ENCODE measurements around the gene PABPN1L. TPM values are rescaled to one million over a fixed set of nuclear protein-coding genes. Genes with fewer than 3 reads are reported as not detected.

Gene PABPN1L
- total and polyA plus RNA-seq, 9 of the 15 experiments (the other 6 are each of a cell fraction or from before 2014, with no cell fraction given): 0.11 to 0.32 TPM; not detected in 7

GRCh38 chr16:88869673-88869980, 3.2 kb upstream of the PABPN1L start:
- no peak overlapping the region for H2AFZ ChIP-seq (ENCODE audit: low read depth, low read length)
- TF ChIP-seq KLF13 (tag; IDR thresholded peaks at IDR 0.05; ENCODE audit: borderline replicate concordance, low read depth) (no peak), PCBP1 (IDR thresholded peaks at IDR 0.05; ENCODE audit: low read depth, low read length, poor library complexity, severe bottlenecking) (peak; percentile 37), KDM1A (IDR thresholded peaks at IDR 0.05) (no peak), POLR2AphosphoS5 (IDR thresholded peaks at IDR 0.05; ENCODE audit: control insufficient read depth, insufficient read depth, low read depth, low read length) (no peak), DEAF1 (CRISPR knock-in tag; IDR thresholded peaks at IDR 0.05) (no peak), ELF4 (CRISPR knock-in tag; IDR thresholded peaks at IDR 0.05) (no peak), RBM15 (IDR thresholded peaks at IDR 0.05; ENCODE audit: insufficient read depth, low read length) (no peak), POLR2G (IDR thresholded peaks at IDR 0.05; ENCODE audit: low read depth, low read length) (peak; percentile 84), ZNF644 (tag; IDR thresholded peaks at IDR 0.05; ENCODE audit: low read depth) (no peak), RBM22 (IDR thresholded peaks at IDR 0.05; ENCODE audit: low read depth, low read length, poor library complexity, severe bottlenecking) (peak; percentile 94), ZC3H4 (CRISPR knock-in tag; IDR thresholded peaks at IDR 0.05; ENCODE audit: borderline replicate concordance) (no peak), CTBP1 (IDR thresholded peaks at IDR 0.05; ENCODE audit: borderline replicate concordance) (no peak), CREBBP (IDR thresholded peaks at IDR 0.05; ENCODE audit: low read depth, low read length) (no peak), HNRNPL (IDR thresholded peaks at IDR 0.05; ENCODE audit: low read depth, low read length) (no peak)
- POLR2A ChIA-PET: interaction anchor here (0.9 to 1.1 kb wide), 2 partner anchors 16 to 116 kb away, joined by 3 read pairs; no protein-coding TSS in a partner anchor

More at GRCh38 chr16:88869673-88869980, 3.2 kb upstream of the PABPN1L start:
- H3K4me2 ChIP-seq (ENCODE audit: insufficient read depth, low read length): no peak overlapping the region
- ATAC-seq: no peak
- intact Hi-C loops (cut with micrococcal nuclease): no loop called here
- no peak for DNase-seq (ENCODE audit: extremely low read depth in 1 of 4, low spot score in 3 of 4)
- no peak overlapping the region for H3K4me3 ChIP-seq
- no peaks in the 10 kb centered on the region for H3K79me2 ChIP-seq (ENCODE audit: control insufficient read depth, insufficient read depth, low read length)
- no peak overlapping the region for H3K9ac ChIP-seq (ENCODE audit: insufficient read depth in 1 of 2, low read depth in 2 of 2, low read length in 2 of 2)
- in situ Hi-C loops (cut with MboI): no loop called here
- H3K9me3 ChIP-seq (replicated peaks; ENCODE audit: control insufficient read depth, insufficient read depth, low read depth, low read length): no peaks in the 10 kb centered on the region
- H3K36me3 ChIP-seq (ENCODE audit: control insufficient read depth, insufficient read depth, low read length): peaks cover 7% of the 10 kb centered on the region; the same call in 1 of the 3 replicates
- BruUV-seq (replicated peaks): no TSS peak
- CTCF ChIA-PET (ENCODE audit: low intra/inter-chr PET ratio): no interaction called here
- H4K20me1 ChIP-seq (replicated peaks; ENCODE audit: control insufficient read depth, insufficient read depth, low read length): peaks cover 11% of the 10 kb centered on the region; the same call in 1 of the 2 replicates
- WGBS (ENCODE audit: insufficient coverage, low coverage, missing lambda C conversion rate): 75% methylated on average over 9 of the region's 9 CpGs
- H3K9me1 ChIP-seq (ENCODE audit: control insufficient read depth, insufficient read depth, low read length): peaks cover 9% of the 10 kb centered on the region
- peaks cover 14 to 84% of the 10 kb centered on the region in 2 experiments; a peak in 4 of 5 replicates for H3K4me1 ChIP-seq (replicated peaks in 1 of 2; ENCODE audit: control insufficient read depth in 2 of 2, insufficient read depth in 2 of 2, low read length in 2 of 2)
- no peak for FAIRE-seq
- H3K27me3 ChIP-seq (ENCODE audit: control insufficient read depth in 2 of 2, insufficient read depth in 2 of 2, low read length in 2 of 2): no peaks in the 10 kb centered on the region
- H3K27ac ChIP-seq (ENCODE audit: extremely low read depth, low read depth, low read length): no peak overlapping the region

All from K562 (cell line).